ENCODE data around the gene KDM4B.

- TF ChIP-seq YY1 (IDR thresholded peaks at IDR 0.05; ENCODE audit: extremely low read depth, insufficient replicate concordance, low read depth, low read length) (no peak), CTCF (IDR thresholded peaks at IDR 0.05 in 2 of 3, conservative IDR thresholded peaks at IDR 0.05 in 1 of 3; ENCODE audit: borderline replicate concordance in 1 of 3, insufficient read depth in 1 of 3, low read depth in 2 of 3, low read length in 2 of 3) (no peak), POLR2A (IDR thresholded peaks at IDR 0.05; ENCODE audit: borderline replicate concordance, extremely low read depth, insufficient read depth, insufficient read length) (no peak), REST (IDR thresholded peaks at IDR 0.05; ENCODE audit: low read depth) (no peak), POLR2AphosphoS5 (IDR thresholded peaks at IDR 0.05; ENCODE audit: low read depth, low read length) (no peak)
Observed at GRCh38 chr19:5184930-5185329, 216.0 kb downstream of the KDM4B start.

Measured in HCT116 (cell line).